Right atrium auricular region (tissue), 2 donors: ENCODE measurements around the gene TRAPPC3. TPM values are rescaled to one million over a fixed set of nuclear protein-coding genes. Genes with fewer than 3 reads are reported as not detected.

Source experiments
- DNase-seq: peaks from one replicate; pipeline ENCODE4 v3.0.0-alpha.2; 2019; ENCODE audit warnings: low spot score
- H3K27ac ChIP-seq, 2 donors: fragments of 200-600 bp; sonication (generic); 1 replicate in 1 of 2; 2 replicates in 1 of 2; pipeline ENCODE4 v1.5.1; 2016 to 2019
- H3K27me3 ChIP-seq, 2 donors: fragments of 200-600 bp; sonication (generic); one replicate each; pipeline versions ENCODE4 v1.5.1 to v1.6.0; 2017 to 2019
- H3K36me3 ChIP-seq: fragments of 200-600 bp; sonication (generic); one replicate; pipeline ENCODE4 v1.5.1; 2016
- H3K4me1 ChIP-seq, 2 donors: fragments of 200-600 bp; sonication (generic); one replicate each; pipeline versions ENCODE4 v1.5.1 to v1.6.0; 2017 to 2019
- H3K4me3 ChIP-seq, 2 donors: fragments of 200-600 bp; sonication (generic); 1 replicate in 1 of 2; 2 replicates in 1 of 2; pipeline ENCODE4 v1.5.1; 2017 to 2019; ENCODE audit warnings: mild to moderate bottlenecking in 1 of 2, moderate library complexity in 1 of 2
- H3K9me3 ChIP-seq, 2 donors: fragments of 200-600 bp; sonication (generic); one replicate each; pipeline ENCODE4 v1.5.1; 2019
- CTCF ChIP-seq, 2 donors: fragments of 200-600 bp; sonication (generic); IDR thresholded peaks; one replicate each; pipeline ENCODE4 v1.5.1; 2019; ENCODE audit warnings: antibody characterized with exemption in 2 of 2
- total RNA-seq, 2 donors: library from RNA; depleted of rRNA; stranded (reverse); fragments of >200 nt; gene quantifications; one replicate each; pipeline ENCODE4 v1.1.0, GENCODE V29; 2016

The TRAPPC3 gene
- total RNA-seq, 2 donors from 2014 or later: 62.0 to 81.6 TPM

GRCh38 chr1:36088577-36089392, 60.5 kb downstream of the TRAPPC3 start, which contains the start of gene ADPRS:
Gene ADPRS (plus strand): TSS chr1:36088892. CDS start chr1:36088905, 13 bp downstream.
- Histone ChIP-seq H3K9me3 (no peaks in the 10 kb centered on the region), H3K4me3 (peak within 1 kb of the TSS; percentile 86 to 94), H3K36me3 (peaks cover 23% of the 10 kb centered on the region), H3K4me1 (peaks cover 0 to 31% of the 10 kb centered on the region in 2 donors), H3K27me3 (no peaks in the 10 kb centered on the region), H3K27ac (peak within 1 kb of the TSS; percentile 85 to 90)
- peak; percentile 98 to 99 for TF ChIP-seq CTCF (IDR thresholded peaks at IDR 0.05)
- DNase-seq: peak; percentile 87

- DNase-seq: no peak
- H3K4me3 ChIP-seq: peak overlapping the region; percentile 86 to 94
- H3K36me3 ChIP-seq: peaks cover 17% of the 10 kb centered on the region
- H3K4me1 ChIP-seq: peaks cover 0 to 34% of the 10 kb centered on the region in 2 donors
- no peaks in the 10 kb centered on the region for H3K27me3 ChIP-seq
- H3K27ac ChIP-seq: peak overlapping the region; percentile 85 to 90
- H3K9me3 ChIP-seq: no peaks in the 10 kb centered on the region
- no peak for TF ChIP-seq CTCF (IDR thresholded peaks at IDR 0.05)
Observed at GRCh38 chr1:36088265-36088576, 61.1 kb downstream of the TRAPPC3 start.

- TF ChIP-seq CTCF (IDR thresholded peaks at IDR 0.05): no peak
- DNase-seq: peak; percentile 54
- peaks cover 10% of the 10 kb centered on the region for H3K36me3 ChIP-seq
- H3K4me1 ChIP-seq: peaks cover 0 to 34% of the 10 kb centered on the region in 2 donors
- no peaks in the 10 kb centered on the region for H3K9me3 ChIP-seq
- no peak overlapping the region for H3K27ac ChIP-seq
- no peak overlapping the region for H3K4me3 ChIP-seq
- no peaks in the 10 kb centered on the region for H3K27me3 ChIP-seq
Observed at GRCh38 chr1:36087233-36088123, 61.8 kb downstream of the TRAPPC3 start.

Other genes starting within 250 kb of the TRAPPC3 start
- gene AGO3, start 218.4 kb downstream of the TRAPPC3 start, total RNA-seq: 10 to 100 TPM; 10.1 to 10.6 TPM
- gene TEKT2, start 65.4 kb downstream of the TRAPPC3 start, total RNA-seq: under 1 TPM in 1 of 2 donors, not detected in 1; 0.41 TPM
- 10 to 100 TPM; 24.3 to 25.6 TPM for gene ADPRS, start 60.6 kb downstream of the TRAPPC3 start, total RNA-seq
- 1 to 10 TPM; 3.5 to 4.5 TPM for gene COL8A2, start 24.3 kb downstream of the TRAPPC3 start, total RNA-seq
- gene MAP7D1, start 6.7 kb upstream of the TRAPPC3 start, total RNA-seq: 100 to 1,000 TPM; 353 to 356 TPM
- 10 to 100 TPM; 64.3 to 66.4 TPM for gene THRAP3, start 75.0 kb upstream of the TRAPPC3 start, total RNA-seq
- 1 to 10 TPM; 1.2 to 1.4 TPM for gene SH3D21, start 156.9 kb upstream of the TRAPPC3 start, total RNA-seq
- 10 to 100 TPM; 24.6 to 45.8 TPM for gene EVA1B, start 174.2 kb upstream of the TRAPPC3 start, total RNA-seq
- 10 to 100 TPM; 50.5 to 74.7 TPM for gene STK40, start 236.4 kb upstream of the TRAPPC3 start, total RNA-seq
- gene LSM10, start 248.4 kb upstream of the TRAPPC3 start, total RNA-seq: 10 to 100 TPM; 55.3 to 59.9 TPM